Occipital lobe (tissue), 2 donors: Measurements from ENCODE around the gene UBE2E2. TPM values are rescaled to one million over a fixed set of nuclear protein-coding genes. Genes with fewer than 3 reads are reported as not detected.
A peak's percentile ranks its signal among the peaks of the same experiment; 100 is the strongest.

Source experiments
- DNase-seq: peaks from one replicate; lab custom pipeline; 2025; lab: John Stamatoyannopoulos, UW
- total RNA-seq: library from RNA; depleted of rRNA; stranded (reverse); fragments of >200 nt; gene quantifications from one replicate; pipeline ENCODE4 v1.2.3, GENCODE V29; 2014

The UBE2E2 gene
- total RNA-seq, 1 donor from 2014 or later: 40.2 TPM

- DNase-seq: no peak
Observed at GRCh38 chr3:23193831-23194230, 9.3 kb upstream of the UBE2E2 start.

- DNase-seq: no peak
Observed at GRCh38 chr3:23198801-23199200, 4.3 kb upstream of the UBE2E2 start.

- DNase-seq: no peak
Observed at GRCh38 chr3:23199649-23200048, 3.5 kb upstream of the UBE2E2 start.

- DNase-seq: no peak
Observed at GRCh38 chr3:23201154-23201838, 1.8 kb upstream of the UBE2E2 start.

GRCh38 chr3:23202203-23202920, 765 bp upstream of the UBE2E2 start:
- peak; percentile 36 for DNase-seq

- no peak for DNase-seq
Observed at GRCh38 chr3:23203708-23204330, 692 bp downstream of the UBE2E2 start.

GRCh38 chr3:23206366-23206765, 3.2 kb downstream of the UBE2E2 start:
- no peak for DNase-seq

- DNase-seq: no peak
Observed at GRCh38 chr3:23209103-23209502, 6.0 kb downstream of the UBE2E2 start.

- no peak for DNase-seq
Observed at GRCh38 chr3:23209747-23210487, 6.8 kb downstream of the UBE2E2 start.

- no peak for DNase-seq
Observed at GRCh38 chr3:23213813-23214212, 10.7 kb downstream of the UBE2E2 start.

GRCh38 chr3:23217872-23218554, 14.9 kb downstream of the UBE2E2 start:
- no peak for DNase-seq

GRCh38 chr3:23219117-23219516, 16.0 kb downstream of the UBE2E2 start:
- DNase-seq: no peak

- DNase-seq: no peak
Observed at GRCh38 chr3:23219552-23219951, 16.4 kb downstream of the UBE2E2 start.

- DNase-seq: no peak
Observed at GRCh38 chr3:23221136-23221535, 18.0 kb downstream of the UBE2E2 start.

GRCh38 chr3:23232016-23232415, 28.9 kb downstream of the UBE2E2 start:
- DNase-seq: no peak

- no peak for DNase-seq
Observed at GRCh38 chr3:23232854-23233253, 29.7 kb downstream of the UBE2E2 start.

GRCh38 chr3:23235264-23235663, 32.1 kb downstream of the UBE2E2 start:
- no peak for DNase-seq

GRCh38 chr3:23236890-23237289, 33.8 kb downstream of the UBE2E2 start:
- no peak for DNase-seq

GRCh38 chr3:23238156-23238555, 35.0 kb downstream of the UBE2E2 start:
- DNase-seq: no peak

- DNase-seq: no peak
Observed at GRCh38 chr3:23238578-23238977, 35.5 kb downstream of the UBE2E2 start.
